ENCODE measurements around the gene CHIC2.
"Not testable (repeated sequence)": the region's sequence is repeated elsewhere in the genome, so short reads cannot be mapped to it uniquely, and the experiment has no call there.

The CHIC2 gene

DNA sequence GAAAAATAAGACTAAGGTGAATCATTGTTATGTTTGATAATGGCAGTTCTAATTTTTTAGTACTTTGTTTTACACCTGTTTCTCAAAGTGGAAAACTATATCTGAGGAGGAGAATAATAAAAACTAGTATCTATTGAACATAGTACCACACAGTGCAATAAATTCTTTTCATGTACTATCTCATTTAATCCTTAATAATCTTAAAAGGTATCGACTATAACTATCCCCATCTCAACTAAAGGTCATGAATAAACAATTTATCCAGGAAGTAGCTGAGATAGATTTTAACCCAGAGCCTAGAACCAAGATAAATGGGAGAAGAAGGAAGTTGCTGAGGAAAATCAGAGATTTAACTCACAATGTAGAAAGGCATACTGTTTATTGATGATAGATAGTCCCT, 2.5 kb downstream of the CHIC2 start:
- no peak for DNase-seq (ENCODE audit: low read depth, low spot score)

DNA sequence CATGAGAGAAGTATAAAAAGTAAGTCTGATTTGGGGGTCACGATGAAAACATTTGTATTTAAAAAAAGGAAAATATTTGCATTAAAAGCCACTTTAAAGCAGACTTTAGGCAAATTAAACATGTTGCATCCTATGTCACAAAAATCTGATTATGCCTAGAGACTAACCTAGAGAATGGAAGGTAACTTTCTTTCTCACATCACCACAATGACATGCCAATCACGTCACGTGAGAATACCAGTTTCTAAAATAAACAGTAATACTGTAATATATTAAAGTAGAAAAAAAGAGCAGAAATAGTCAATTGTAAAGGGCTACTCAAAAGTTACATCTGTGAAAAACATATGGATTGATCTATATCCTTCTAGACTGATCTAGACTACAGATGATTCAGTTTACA, 3.3 kb downstream of the CHIC2 start:
- DNase-seq (ENCODE audit: low read depth, low spot score) = no peak

DNA sequence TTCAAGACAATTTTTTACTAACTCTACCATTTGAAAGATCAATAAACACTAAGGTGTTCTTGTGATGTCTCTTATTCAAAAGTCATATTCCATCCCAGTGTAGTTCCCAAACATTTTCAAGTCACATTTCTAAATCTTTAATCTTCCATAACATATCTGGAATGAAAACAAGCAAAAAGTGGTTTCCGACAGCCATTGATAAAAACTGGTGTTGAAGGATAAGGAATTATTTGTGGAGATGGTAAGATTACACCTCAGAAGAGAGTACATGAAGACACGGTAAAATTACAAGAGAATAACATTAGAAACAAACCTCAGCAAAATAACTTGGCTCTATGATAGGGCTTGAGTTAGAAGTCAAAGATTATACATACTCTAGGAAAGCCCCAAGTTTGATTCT, 4.3 kb downstream of the CHIC2 start:
- DNase-seq (ENCODE audit: low read depth, low spot score) = no peak

- DNase-seq (ENCODE audit: low read depth, low spot score) = no peak
These were observed 6.2 kb downstream of the CHIC2 start for GRCh38 chr4:54058171-54058570.

DNA sequence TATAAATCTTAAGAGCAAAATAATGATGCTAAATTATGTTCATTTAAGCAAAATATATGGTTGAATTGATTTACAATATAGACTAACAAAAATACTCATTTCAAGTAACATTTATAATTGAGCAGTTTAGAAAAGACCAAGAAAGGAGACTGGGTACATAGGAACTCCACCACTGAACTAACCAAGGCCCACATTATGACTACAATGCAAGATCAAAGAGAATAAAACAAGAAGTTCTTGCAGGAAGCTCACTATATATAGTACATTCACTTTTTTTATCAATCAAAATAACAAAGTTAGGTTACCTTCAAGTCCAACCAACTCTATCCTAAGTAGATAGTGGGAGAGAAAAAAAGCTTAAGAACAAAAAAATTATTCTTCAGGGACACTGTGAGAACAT, 8.0 kb downstream of the CHIC2 start:
- no peak for DNase-seq (ENCODE audit: low read depth, low spot score)

GRCh38 chr4:54055494-54055893, 8.9 kb downstream of the CHIC2 start:
- DNase-seq (ENCODE audit: low read depth, low spot score) = no peak

- DNase-seq (ENCODE audit: low read depth, low spot score) = no peak
These were observed 9.9 kb downstream of the CHIC2 start for GRCh38 chr4:54054501-54054900.

DNA sequence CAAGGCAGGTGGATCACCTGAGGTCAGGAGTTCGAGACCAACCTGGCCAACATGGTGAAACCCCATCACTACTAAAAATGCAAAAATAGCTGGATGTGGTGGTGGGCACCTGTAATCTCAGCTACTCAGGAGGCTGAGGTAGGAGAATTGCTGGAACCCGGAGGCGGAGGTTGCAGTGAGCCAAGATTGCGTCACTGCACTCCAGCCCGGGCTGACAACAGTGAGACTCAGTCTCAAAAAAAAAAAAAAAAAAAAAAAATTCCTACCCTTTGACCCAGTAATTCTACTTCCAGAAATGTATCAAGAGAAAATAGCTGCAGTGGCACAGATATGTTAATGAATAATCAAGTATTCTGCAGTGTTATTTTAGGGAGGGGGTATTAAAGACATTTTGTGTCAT, 11.1 kb downstream of the CHIC2 start:
- DNase-seq (ENCODE audit: low read depth, low spot score) = not testable (repeated sequence)

DNA sequence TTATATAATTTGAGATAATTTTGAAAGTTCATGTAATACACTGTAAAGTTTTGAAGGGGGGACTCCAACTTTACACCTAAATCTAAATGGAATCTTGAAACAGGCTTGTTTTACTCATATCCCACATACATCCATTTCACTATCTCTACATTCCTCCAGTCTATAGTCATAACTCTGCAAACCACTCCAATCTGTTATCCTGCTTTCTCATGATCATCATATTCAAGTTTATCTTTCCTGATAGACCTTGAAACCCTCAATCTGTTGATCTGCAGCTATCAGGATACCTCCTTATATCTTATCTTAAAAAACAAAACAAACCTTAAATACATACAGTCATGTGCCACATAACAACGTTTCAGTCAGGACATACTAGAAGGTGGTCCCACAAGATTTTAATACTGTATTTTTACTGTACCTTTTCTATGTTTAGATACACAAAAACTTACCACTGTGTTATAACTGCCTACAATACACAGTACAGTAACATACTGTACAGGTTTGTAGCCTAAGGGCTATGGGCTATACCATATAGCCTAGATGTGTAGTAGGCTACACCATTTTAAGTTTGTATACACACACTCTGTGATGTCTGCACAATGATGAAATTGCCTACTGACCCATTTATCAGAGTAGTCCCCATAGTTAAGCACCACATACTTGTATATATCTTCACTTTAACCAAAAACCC, 14.0 kb downstream of the CHIC2 start:
- no peak for DNase-seq (ENCODE audit: low read depth, low spot score)

GRCh38 chr4:54043630-54044029, 20.8 kb downstream of the CHIC2 start:
- not testable (repeated sequence) for DNase-seq (ENCODE audit: low read depth, low spot score)

- no peak for DNase-seq (ENCODE audit: low read depth, low spot score)
These were observed 22.5 kb downstream of the CHIC2 start for GRCh38 chr4:54041933-54042332.

- no peak for DNase-seq (ENCODE audit: low read depth, low spot score)
These were observed 23.3 kb downstream of the CHIC2 start for GRCh38 chr4:54041100-54041499.

- DNase-seq (ENCODE audit: low read depth, low spot score) = no peak
These were observed 26.3 kb downstream of the CHIC2 start for GRCh38 chr4:54038056-54038455.

- no peak for DNase-seq (ENCODE audit: low read depth, low spot score)
These were observed 28.2 kb downstream of the CHIC2 start for GRCh38 chr4:54036184-54036583.

DNA sequence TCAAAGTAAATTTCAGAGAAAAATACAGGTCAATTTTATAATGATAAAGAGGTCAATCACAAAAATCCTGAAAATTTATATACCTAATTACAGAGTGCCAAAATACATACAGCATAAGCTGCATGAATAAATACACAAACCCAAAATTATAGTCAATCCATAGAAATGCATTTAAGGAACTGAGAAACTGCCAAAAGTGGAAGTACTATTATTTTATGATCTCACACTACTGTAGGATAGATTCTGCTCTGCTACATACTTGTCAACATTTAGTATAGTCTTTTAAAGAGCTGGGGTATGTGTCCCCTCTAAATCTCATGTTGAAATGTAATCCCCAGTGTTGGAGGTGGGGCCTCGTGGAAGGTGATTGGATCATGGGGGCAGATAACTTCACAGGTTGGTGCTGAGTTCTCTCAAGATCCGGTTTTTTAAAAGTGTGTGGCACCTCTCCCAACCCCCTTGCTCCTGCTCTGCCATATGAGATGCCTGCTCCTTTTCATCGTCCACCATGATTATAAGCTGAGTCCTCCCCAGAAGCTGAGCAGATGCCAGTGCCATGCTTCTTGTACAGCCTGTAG, 31.8 kb downstream of the CHIC2 start:
- DNase-seq (ENCODE audit: low read depth, low spot score) = no peak

- DNase-seq (ENCODE audit: low read depth, low spot score) = no peak
These were observed 37.1 kb downstream of the CHIC2 start for GRCh38 chr4:54027311-54027710.

DNA sequence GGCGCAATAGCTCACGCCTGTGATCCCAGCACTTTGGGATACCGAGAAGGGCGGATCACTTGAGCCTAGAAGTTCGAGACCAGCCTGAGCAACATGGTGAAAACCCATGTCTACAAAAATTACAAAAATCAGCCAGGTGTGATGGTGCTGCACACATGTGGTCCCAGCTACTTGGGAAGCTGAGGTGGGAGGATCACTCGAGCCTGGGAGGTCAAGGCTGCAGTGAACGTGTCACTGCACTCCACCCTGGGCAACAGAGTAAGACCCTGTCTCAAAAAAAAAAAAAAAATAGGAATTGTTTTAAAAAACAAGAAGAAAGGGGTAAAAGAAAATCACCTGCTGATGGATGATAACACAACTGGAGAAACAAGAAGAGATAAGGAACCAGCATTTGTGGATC, 38.8 kb downstream of the CHIC2 start:
- DNase-seq (ENCODE audit: low read depth, low spot score) = no peak

GRCh38 chr4:54023019-54023418, 41.4 kb downstream of the CHIC2 start:
- not testable (repeated sequence) for DNase-seq (ENCODE audit: low read depth, low spot score)

DNA sequence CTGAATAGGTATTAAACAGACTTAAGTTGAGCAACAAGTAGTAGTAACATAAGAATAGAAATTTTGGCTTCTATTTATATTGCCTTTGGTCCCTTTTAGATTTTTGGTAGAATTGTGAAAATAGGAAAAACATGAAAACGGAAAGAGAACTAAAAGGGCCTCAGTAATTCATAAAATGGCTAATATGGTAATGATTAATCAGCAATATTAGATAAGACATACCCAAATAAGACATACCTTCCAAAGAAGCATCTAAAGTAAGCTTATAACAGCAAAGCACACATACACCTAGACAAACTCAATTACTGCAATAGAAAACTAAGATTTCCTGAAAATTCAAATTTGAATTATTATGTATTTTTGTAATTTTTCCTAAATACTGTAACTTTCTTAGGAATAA, 46.4 kb downstream of the CHIC2 start:
- no peak for DNase-seq (ENCODE audit: low read depth, low spot score)

DNA sequence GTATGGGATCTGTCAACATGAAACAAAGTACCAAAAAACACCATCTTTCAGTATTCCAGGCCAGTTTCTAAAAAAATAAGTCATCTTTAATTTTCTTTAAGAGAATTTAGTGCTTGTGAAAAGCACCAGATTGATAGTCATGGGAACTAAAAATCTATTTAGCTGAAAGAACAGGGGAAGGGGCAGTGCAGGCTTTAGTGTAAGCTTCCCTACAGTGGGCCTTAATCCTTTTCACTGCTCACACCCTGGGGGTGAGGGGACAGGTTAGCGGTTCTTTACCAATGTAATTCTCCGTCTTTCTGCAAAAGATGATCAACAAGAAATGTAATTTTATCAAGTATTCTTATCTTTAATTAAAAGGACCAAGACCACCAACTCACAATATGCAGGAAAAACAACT, 47.1 kb downstream of the CHIC2 start:
- no peak for DNase-seq (ENCODE audit: low read depth, low spot score)

GRCh38 chr4:54016504-54016903, 47.9 kb downstream of the CHIC2 start:
- DNase-seq (ENCODE audit: low read depth, low spot score) = no peak

GRCh38 chr4:54015423-54016030, 48.9 kb downstream of the CHIC2 start:
- DNase-seq (ENCODE audit: low read depth, low spot score) = no peak

- DNase-seq (ENCODE audit: low read depth, low spot score) = no peak
These were observed 49.7 kb downstream of the CHIC2 start for GRCh38 chr4:54014666-54015160.

Data from activated naive CD8-positive, alpha-beta T cell treated with anti-CD3 and anti-CD28 coated beads, Interleukin-2, amount 50 U/mL, for 16 hours (primary cell).